SK-N-SH (cell line): ENCODE results near the gene SIPA1.

Experiments
- POLR2AphosphoS5 ChIP-seq: IDR thresholded peaks from 2 replicates; pipeline ENCODE4 v1.6.1; 2012; ENCODE audit warnings: low read depth, low read length
- TF ChIP-seq, protein P1 (sequence below): fragments of 200-600 bp; sonication (generic); IDR thresholded peaks from 2 replicates; pipeline ENCODE4 v1.6.1; 2017; ENCODE audit warnings: antibody characterized with exemption, mild to moderate bottlenecking, moderate library complexity

DNA sequence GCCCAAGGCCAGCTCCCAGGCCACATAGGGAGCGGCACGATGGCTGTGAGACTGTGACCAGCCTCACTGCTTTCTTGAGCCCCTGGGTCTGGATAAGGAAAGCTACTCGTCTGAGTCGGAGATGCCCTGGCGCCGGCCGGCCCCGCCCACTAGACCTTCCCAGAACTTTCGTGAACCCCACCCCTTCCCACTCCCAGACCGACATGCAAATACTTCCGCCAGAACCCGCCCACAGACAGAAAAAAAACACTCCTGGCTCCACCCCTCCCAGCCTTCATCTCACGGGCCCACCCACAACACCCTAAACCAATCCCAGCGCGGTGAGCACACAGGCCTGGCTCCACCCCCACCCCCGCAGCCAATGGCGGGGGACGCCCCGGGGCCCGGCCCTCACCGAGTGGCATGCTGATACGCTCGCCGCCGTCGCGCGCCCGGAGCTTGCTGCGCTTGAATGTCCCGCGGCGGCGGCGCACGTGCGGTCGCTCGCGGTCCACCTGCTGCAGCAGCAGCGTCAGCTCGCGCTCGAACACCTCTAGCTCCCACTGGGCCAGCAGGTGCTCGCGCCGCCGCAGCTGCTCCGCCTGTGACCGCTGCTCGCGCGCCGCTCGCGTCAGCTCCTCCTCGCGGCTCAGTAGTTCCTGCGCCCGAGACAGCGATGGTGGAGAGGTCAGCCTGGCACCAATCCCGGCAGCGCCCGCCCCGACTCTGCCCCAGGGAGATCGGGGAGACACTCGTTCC lies 30.9 kb upstream of the SIPA1 start:
- TF ChIP-seq, protein P1, sequence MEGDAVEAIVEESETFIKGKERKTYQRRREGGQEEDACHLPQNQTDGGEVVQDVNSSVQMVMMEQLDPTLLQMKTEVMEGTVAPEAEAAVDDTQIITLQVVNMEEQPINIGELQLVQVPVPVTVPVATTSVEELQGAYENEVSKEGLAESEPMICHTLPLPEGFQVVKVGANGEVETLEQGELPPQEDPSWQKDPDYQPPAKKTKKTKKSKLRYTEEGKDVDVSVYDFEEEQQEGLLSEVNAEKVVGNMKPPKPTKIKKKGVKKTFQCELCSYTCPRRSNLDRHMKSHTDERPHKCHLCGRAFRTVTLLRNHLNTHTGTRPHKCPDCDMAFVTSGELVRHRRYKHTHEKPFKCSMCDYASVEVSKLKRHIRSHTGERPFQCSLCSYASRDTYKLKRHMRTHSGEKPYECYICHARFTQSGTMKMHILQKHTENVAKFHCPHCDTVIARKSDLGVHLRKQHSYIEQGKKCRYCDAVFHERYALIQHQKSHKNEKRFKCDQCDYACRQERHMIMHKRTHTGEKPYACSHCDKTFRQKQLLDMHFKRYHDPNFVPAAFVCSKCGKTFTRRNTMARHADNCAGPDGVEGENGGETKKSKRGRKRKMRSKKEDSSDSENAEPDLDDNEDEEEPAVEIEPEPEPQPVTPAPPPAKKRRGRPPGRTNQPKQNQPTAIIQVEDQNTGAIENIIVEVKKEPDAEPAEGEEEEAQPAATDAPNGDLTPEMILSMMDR, result no peak
- no peak for TF ChIP-seq POLR2AphosphoS5
